Heart left ventricle (tissue), 16 donors: Measurements from ENCODE around the gene MFNG. TPM values are rescaled to one million over a fixed set of nuclear protein-coding genes. Genes with fewer than 3 reads are reported as not detected.

ENCODE experiments used
- ATAC-seq, 4 donors: fragments of 200-7000 bp; cut with Tn5 transposase; one replicate each; pipeline ENCODE4 v1.9.1; 2020 to 2022; ENCODE audit warnings: moderate library complexity in 4 of 4, mild to moderate bottlenecking in 3 of 4, moderate number of reproducible peaks in 1 of 4
- DNase-seq, 5 donors: peaks; one replicate each; pipeline ENCODE4 v3.0.0-alpha.2; 2020
- H3K27ac ChIP-seq, 12 donors: fragments of 200-600 bp; sonication (generic) in 4 of 12; one replicate each; pipeline versions ENCODE4 v1.5.0 to v1.8.0; 2016 to 2022; ENCODE audit warnings: mild to moderate bottlenecking in 2 of 12
- H3K27me3 ChIP-seq, 9 donors: fragments of 200-600 bp; sonication (generic) in 2 of 9; one replicate each; pipeline versions ENCODE4 v1.5.1 to v1.8.0; 2016 to 2022; ENCODE audit warnings: mild to moderate bottlenecking in 3 of 9
- H3K36me3 ChIP-seq, 9 donors: fragments of 200-600 bp; sonication (generic) in 2 of 9; one replicate each; pipeline versions ENCODE4 v1.5.0 to v1.8.0; 2018 to 2022; ENCODE audit warnings: mild to moderate bottlenecking in 2 of 9
- H3K4me1 ChIP-seq, 12 donors: fragments of 200-600 bp; sonication (generic) in 4 of 12; one replicate each; pipeline versions ENCODE4 v1.5.0 to v1.8.0; 2016 to 2022; ENCODE audit warnings: mild to moderate bottlenecking in 3 of 12
- H3K4me3 ChIP-seq, 12 donors: fragments of 200-600 bp; sonication (generic) in 4 of 12; one replicate each; pipeline versions ENCODE4 v1.5.0 to v1.8.0; 2017 to 2022; ENCODE audit warnings: mild to moderate bottlenecking in 9 of 12, moderate library complexity in 4 of 12
- H3K9me3 ChIP-seq, 12 donors: fragments of 200-600 bp; sonication (generic) in 4 of 12; one replicate each; pipeline versions ENCODE4 v1.5.0 to v1.8.0; 2016 to 2022; ENCODE audit warnings: mild to moderate bottlenecking in 1 of 12
- POLR2A ChIP-seq, 2 donors: fragments of 450-650 bp; IDR thresholded peaks; one replicate each; pipeline ENCODE4 v1.6.1; 2017; ENCODE audit warnings: antibody characterized with exemption in 2 of 2, mild to moderate bottlenecking in 2 of 2, moderate library complexity in 2 of 2
- WGBS, 4 donors: extraction: QIAGEN DNeasy Blood & Tissue Kit in 2 of 4; methylation state at CpG; one replicate each; pipeline versions ENCODE4 v1.1.5 to v1.1.7; 2013 to 2018; 5-methylcytosine and 5-hydroxymethylcytosine counted together
- intact Hi-C, 10 donors: fragments of 100-400 bp; cut with DNase I; formaldehyde crosslinking; loops; one replicate each; pipeline versions ENCODE4 v1.11.1 to v1.14.2; 2022
- polyA plus RNA-seq, 2 donors: library from polyadenylated mRNA; stranded (reverse); fragments of 200-250 nt; gene quantifications; one replicate each; pipeline ENCODE4 v1.2.3, GENCODE V29; 2013
- total RNA-seq, 9 donors: library from RNA; depleted of rRNA in 2 of 9; stranded (reverse); fragments of >200 nt in 2 of 9; fragmentation: NEBNext Ultra II Directional in 3 of 9; extraction: Animal tissue kit (Norgen Biotek cat#: 25700) in 3 of 9; gene quantifications; one replicate each; pipeline versions ENCODE4 v1.1.0 to v1.2.4, GENCODE V29; 2016 to 2023
- TF ChIP-seq, protein P1 (sequence below), 12 donors: fragments of 200-600 bp; sonication (generic) in 4 of 12; IDR thresholded peaks; one replicate each; pipeline versions ENCODE4 v1.5.0 to v1.8.0; 2018 to 2022; ENCODE audit warnings: antibody characterized with exemption in 12 of 12, mild to moderate bottlenecking in 5 of 12
- donor health status: ischemic (EF 13 %, LVEDD 7.1; RV severe dilation, severe dysfunction).
- donor health status: healthy with polysubstance abuse.
- donor health status: DM: no; HTN: yes; CAD: no.
- donor health status: DM: no; HTN: no; CAD: no.
- donor health status: ischemic (EF 25% LVEDD 6.9; RV normal size, moderate dysfunction).
- donor health status: ischemic (EF 25% LVEDD 5.7; RV mildly dilated, moderate dysfunction).
- donor health status: healthy.
- donor health status: DM: yes; HTN: yes; CAD: no.
- donor health status: ischemic (EF 35%, LVEDD 5.7; RV mildly dilated, moderate dysfunction).
- donor health status: nonischemic (EF 11% LVEDD 7.7; RV severe dilation, severe dysfunction).
- donor health status: DM: yes; HTN: yes; CAD: no.
- donor health status: PGD.
- donor health status: ischemic (EF 29% LVEDD 5.4; RV normal size, mild dysfunction).
- donor health status: nonischemic (EF 23%, LVEDD 6.1; RV moderate dilation, normal function).

Gene MFNG
- total and polyA plus RNA-seq, 11 donors: 5.8 to 25.6 (median 9.6) TPM

DNA sequence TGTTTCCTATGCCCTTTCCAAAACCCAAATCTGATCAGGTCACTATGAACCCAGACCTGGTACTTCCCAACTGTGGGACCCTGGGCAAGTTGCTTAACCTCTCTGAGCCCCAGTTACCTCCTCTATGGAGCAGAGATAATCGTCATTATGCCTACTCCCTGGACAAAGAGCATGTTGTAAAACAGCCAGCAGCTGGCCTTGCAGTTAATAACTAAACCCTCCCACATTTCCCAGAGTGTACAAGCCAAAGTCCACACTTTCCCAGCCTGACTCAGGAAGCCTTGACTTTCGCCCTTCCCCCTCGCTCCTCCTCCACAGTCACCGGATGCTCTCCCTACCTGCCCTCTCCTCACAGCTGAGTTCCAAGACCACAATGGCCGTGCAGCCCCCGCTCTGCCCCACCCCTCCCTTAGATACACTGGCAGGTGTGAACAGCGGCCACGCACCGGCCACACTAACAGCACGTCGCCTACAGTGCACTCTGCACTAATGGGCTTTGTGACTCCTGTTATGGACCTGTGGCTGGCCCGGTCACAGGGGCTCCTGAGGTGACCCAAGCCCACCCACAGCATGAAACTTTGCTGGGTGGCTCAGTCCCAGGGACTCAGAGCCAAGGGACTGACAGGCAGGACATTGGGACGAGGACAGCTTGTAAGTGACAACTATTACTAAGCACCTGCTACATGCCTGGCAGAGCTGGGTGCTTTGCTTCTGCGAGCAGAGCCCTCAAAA is 15.6 kb upstream of the MFNG start:
- Histone ChIP-seq H3K36me3 (peaks cover 0 to 50% (median 14%) of the 10 kb centered on the region in 9 donors), H3K27ac (peak overlapping the region; percentile 47 to 94 (median 78)), H3K9me3 (no peaks in the 10 kb centered on the region), H3K4me3 (peak overlapping the region in 4 of 12 donors; percentile 7 to 25 (median 18)), H3K4me1 (peaks cover 0 to 89% (median 52%) of the 10 kb centered on the region in 12 donors), H3K27me3 (peaks cover 0 to 5% (median 0%) of the 10 kb centered on the region in 9 donors)
- DNase-seq (peak in 4 of 5 donors; percentile 73 to 87 (median 81)), ATAC-seq (peak; percentile 73 to 87 (median 76))
- WGBS, 4 donors: 28 to 44% (median 33%) methylated on average over 13 to 14 of the region's 14 CpGs
- intact Hi-C loops: loop anchor here in 1 of 10 donors (1.0 kb wide), 1 partner anchor 17 kb away; no protein-coding TSS in a partner anchor
- TF ChIP-seq, protein P1, sequence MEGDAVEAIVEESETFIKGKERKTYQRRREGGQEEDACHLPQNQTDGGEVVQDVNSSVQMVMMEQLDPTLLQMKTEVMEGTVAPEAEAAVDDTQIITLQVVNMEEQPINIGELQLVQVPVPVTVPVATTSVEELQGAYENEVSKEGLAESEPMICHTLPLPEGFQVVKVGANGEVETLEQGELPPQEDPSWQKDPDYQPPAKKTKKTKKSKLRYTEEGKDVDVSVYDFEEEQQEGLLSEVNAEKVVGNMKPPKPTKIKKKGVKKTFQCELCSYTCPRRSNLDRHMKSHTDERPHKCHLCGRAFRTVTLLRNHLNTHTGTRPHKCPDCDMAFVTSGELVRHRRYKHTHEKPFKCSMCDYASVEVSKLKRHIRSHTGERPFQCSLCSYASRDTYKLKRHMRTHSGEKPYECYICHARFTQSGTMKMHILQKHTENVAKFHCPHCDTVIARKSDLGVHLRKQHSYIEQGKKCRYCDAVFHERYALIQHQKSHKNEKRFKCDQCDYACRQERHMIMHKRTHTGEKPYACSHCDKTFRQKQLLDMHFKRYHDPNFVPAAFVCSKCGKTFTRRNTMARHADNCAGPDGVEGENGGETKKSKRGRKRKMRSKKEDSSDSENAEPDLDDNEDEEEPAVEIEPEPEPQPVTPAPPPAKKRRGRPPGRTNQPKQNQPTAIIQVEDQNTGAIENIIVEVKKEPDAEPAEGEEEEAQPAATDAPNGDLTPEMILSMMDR (IDR thresholded peaks at IDR 0.05): no peak
- TF ChIP-seq POLR2A (IDR thresholded peaks at IDR 0.05): no peak

DNA sequence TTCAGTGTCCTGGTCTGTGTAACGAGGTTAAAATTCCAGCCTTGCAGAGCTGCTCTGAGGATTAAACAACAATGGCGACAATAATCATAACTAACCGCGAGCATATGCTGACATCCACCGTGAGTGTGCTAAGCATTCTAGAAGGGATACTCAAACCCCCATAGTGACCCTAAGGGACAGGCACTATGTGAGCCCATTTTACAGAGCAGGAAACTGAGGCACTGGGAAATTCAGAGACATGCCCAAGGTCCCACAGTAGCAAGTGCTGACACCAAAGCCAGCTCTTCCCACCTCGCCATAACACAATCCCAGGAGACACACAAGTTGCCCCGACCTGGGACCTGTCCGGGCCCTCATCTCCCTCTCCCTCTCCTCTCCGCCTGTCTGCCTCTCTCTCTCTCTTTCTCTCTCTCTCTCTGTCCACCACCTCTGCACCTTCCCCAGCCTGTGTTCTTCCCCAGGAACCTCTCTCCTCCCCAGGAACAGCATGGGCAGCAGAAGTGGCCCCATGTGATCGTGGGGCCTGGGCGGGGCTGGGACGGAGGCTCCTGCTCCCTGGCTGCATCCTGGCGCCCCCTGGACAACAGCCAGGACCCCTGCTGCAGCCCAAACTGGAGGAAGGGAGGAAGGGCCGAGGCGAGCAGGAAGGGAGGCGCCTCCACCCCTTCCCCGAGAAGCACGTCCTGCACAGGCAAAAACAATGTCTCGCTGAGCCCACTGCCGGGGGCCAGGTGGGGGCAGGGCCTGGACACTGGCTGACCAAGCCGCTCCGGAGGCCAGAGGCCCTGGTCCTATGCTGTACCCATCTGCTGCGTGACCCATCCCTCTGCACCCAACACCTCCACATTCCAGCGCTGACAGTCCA is 14.8 kb upstream of the MFNG start:
- Histone ChIP-seq H3K4me1 (peaks cover 0 to 84% (median 52%) of the 10 kb centered on the region in 12 donors), H3K9me3 (no peaks in the 10 kb centered on the region), H3K27me3 (peaks cover 0 to 5% (median 0%) of the 10 kb centered on the region in 9 donors), H3K27ac (peak overlapping the region; percentile 47 to 94 (median 78)), H3K4me3 (peak overlapping the region in 5 of 12 donors; percentile 3 to 25 (median 11)), H3K36me3 (peaks cover 0 to 49% (median 11%) of the 10 kb centered on the region in 9 donors)
- intact Hi-C loops: no loop called here
- 41 to 49% (median 44%) methylated on average over 23 to 24 of the region's 24 CpGs for WGBS, 4 donors
- TF ChIP-seq POLR2A (IDR thresholded peaks at IDR 0.05): no peak
- DNase-seq (peak; percentile 77 to 84 (median 83)), ATAC-seq (peak; percentile 57 to 84 (median 65))

- intact Hi-C loops: no loop called here
- H3K27ac ChIP-seq: peak overlapping the region; percentile 19 to 93 (median 78)
These were observed 13.8 kb upstream of the MFNG start for GRCh38 chr22:37499789-37500540.

More at GRCh38 chr22:37499789-37500540, 13.8 kb upstream of the MFNG start:
- H3K9me3 ChIP-seq: no peaks in the 10 kb centered on the region
- no peak for DNase-seq
- H3K27me3 ChIP-seq: peaks cover 0 to 5% (median 0%) of the 10 kb centered on the region in 9 donors
- TF ChIP-seq, protein P1 (IDR thresholded peaks at IDR 0.05): no peak
- no peak for TF ChIP-seq POLR2A (IDR thresholded peaks at IDR 0.05)
- H3K36me3 ChIP-seq: peaks cover 0 to 49% (median 9%) of the 10 kb centered on the region in 9 donors
- WGBS, 4 donors: 79 to 85% (median 81%) methylated on average over 11 to 13 of the region's 13 CpGs
- ATAC-seq: no peak
- H3K4me3 ChIP-seq: no peak overlapping the region
- peaks cover 0 to 76% (median 50%) of the 10 kb centered on the region in 12 donors for H3K4me1 ChIP-seq
